ENCODE measurements around the gene EXOC6B.

The EXOC6B gene

GRCh38 chr2:72350852-72351251 lies 475.0 kb downstream of the EXOC6B start:
- no peak overlapping the region for H3K4me3 Mint-ChIP-seq
- peaks cover 6% of the 10 kb centered on the region for H3K4me1 Mint-ChIP-seq
- H3K36me3 Mint-ChIP-seq (ENCODE audit: low read depth), result peaks cover 4% of the 10 kb centered on the region
- no peak overlapping the region for H3K27ac Mint-ChIP-seq
- H3K9me3 Mint-ChIP-seq, result peaks cover 2% of the 10 kb centered on the region
- H3K27me3 Mint-ChIP-seq (ENCODE audit: low read depth), result no peaks in the 10 kb centered on the region
- TF ChIP-seq, protein P1, sequence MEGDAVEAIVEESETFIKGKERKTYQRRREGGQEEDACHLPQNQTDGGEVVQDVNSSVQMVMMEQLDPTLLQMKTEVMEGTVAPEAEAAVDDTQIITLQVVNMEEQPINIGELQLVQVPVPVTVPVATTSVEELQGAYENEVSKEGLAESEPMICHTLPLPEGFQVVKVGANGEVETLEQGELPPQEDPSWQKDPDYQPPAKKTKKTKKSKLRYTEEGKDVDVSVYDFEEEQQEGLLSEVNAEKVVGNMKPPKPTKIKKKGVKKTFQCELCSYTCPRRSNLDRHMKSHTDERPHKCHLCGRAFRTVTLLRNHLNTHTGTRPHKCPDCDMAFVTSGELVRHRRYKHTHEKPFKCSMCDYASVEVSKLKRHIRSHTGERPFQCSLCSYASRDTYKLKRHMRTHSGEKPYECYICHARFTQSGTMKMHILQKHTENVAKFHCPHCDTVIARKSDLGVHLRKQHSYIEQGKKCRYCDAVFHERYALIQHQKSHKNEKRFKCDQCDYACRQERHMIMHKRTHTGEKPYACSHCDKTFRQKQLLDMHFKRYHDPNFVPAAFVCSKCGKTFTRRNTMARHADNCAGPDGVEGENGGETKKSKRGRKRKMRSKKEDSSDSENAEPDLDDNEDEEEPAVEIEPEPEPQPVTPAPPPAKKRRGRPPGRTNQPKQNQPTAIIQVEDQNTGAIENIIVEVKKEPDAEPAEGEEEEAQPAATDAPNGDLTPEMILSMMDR (IDR thresholded peaks at IDR 0.05; ENCODE audit: unreplicated experiment in 3 of 3), result no peak

- H3K27ac Mint-ChIP-seq, result no peak overlapping the region
- H3K4me3 Mint-ChIP-seq, result no peak overlapping the region
- TF ChIP-seq, protein P1 (IDR thresholded peaks at IDR 0.05; ENCODE audit: unreplicated experiment in 3 of 3), result no peak
- peaks cover 12% of the 10 kb centered on the region for H3K36me3 Mint-ChIP-seq (ENCODE audit: low read depth)
- peaks cover 19% of the 10 kb centered on the region for H3K9me3 Mint-ChIP-seq
- H3K4me1 Mint-ChIP-seq, result peaks cover 6% of the 10 kb centered on the region
- H3K27me3 Mint-ChIP-seq (ENCODE audit: low read depth), result no peaks in the 10 kb centered on the region
Measured at GRCh38 chr2:72349016-72349415, 476.8 kb downstream of the EXOC6B start.

- Mint-ChIP-seq H3K36me3 (ENCODE audit: low read depth) (peaks cover 13% of the 10 kb centered on the region), H3K4me1 (peaks cover 6% of the 10 kb centered on the region), H3K27me3 (ENCODE audit: low read depth) (no peaks in the 10 kb centered on the region), H3K9me3 (peaks cover 23% of the 10 kb centered on the region), H3K4me3 (no peak overlapping the region), H3K27ac (no peak overlapping the region)
- TF ChIP-seq, protein P1 (IDR thresholded peaks at IDR 0.05; ENCODE audit: unreplicated experiment in 3 of 3), result no peak
Measured at GRCh38 chr2:72347081-72347480, 478.8 kb downstream of the EXOC6B start.

DNA sequence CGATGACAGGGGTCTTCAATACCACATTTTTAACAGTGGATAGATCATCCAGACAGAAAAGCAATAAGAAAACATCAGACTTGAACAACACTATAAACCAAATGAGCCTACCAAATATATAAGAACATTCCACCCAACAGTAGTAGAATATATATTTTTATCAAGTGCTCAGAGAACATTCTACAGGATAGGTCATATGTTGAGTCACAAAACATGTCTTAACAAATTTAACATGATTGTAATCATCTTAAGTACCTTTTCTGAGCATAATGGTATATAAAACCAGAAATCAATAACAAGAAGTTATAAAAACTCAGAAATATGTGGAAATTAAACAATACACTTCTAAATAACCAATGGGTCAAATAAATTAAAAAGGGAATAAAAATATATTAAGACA lies 484.2 kb downstream of the EXOC6B start:
- H3K27me3 Mint-ChIP-seq (ENCODE audit: low read depth), result no peaks in the 10 kb centered on the region
- no peak overlapping the region for H3K4me3 Mint-ChIP-seq
- peaks cover 13% of the 10 kb centered on the region for H3K36me3 Mint-ChIP-seq (ENCODE audit: low read depth)
- no peaks in the 10 kb centered on the region for H3K4me1 Mint-ChIP-seq
- TF ChIP-seq, protein P1 (IDR thresholded peaks at IDR 0.05; ENCODE audit: unreplicated experiment in 3 of 3), result no peak
- H3K27ac Mint-ChIP-seq, result no peak overlapping the region
- peaks cover 28% of the 10 kb centered on the region for H3K9me3 Mint-ChIP-seq

GRCh38 chr2:72340665-72341064 lies 485.2 kb downstream of the EXOC6B start:
- Mint-ChIP-seq H3K4me3 (no peak overlapping the region), H3K36me3 (ENCODE audit: low read depth) (peaks cover 13% of the 10 kb centered on the region), H3K9me3 (peaks cover 27% of the 10 kb centered on the region), H3K4me1 (no peaks in the 10 kb centered on the region), H3K27me3 (ENCODE audit: low read depth) (no peaks in the 10 kb centered on the region), H3K27ac (no peak overlapping the region)
- TF ChIP-seq, protein P1 (IDR thresholded peaks at IDR 0.05; ENCODE audit: unreplicated experiment in 3 of 3), result no peak

DNA sequence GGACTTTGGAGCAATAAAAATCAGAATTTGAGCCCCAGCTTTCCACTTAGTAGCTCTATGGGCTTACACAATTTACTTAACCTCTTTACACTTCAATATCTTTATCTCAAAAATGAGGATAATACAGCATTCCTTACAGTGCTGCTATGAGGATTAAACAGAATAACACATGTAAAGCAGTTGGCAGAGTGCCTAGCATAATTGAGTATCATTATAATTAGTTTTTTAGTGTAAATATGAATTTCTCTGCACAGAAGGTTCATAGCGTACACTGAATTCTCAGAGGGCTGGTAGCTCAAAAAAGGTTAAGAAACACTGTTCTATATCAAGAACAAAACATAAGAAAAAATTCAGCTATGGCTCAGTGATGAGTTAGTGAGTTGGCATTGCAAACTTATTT lies 487.8 kb downstream of the EXOC6B start:
- H3K27ac Mint-ChIP-seq, result no peak overlapping the region
- no peaks in the 10 kb centered on the region for H3K36me3 Mint-ChIP-seq (ENCODE audit: low read depth)
- peaks cover 7% of the 10 kb centered on the region for H3K9me3 Mint-ChIP-seq
- H3K4me1 Mint-ChIP-seq, result no peaks in the 10 kb centered on the region
- H3K4me3 Mint-ChIP-seq, result no peak overlapping the region
- H3K27me3 Mint-ChIP-seq (ENCODE audit: low read depth), result no peaks in the 10 kb centered on the region
- TF ChIP-seq, protein P1 (IDR thresholded peaks at IDR 0.05; ENCODE audit: unreplicated experiment in 3 of 3), result no peak
